Osteoblast (primary cell): ENCODE results near the gene EVI5L. TPM values are rescaled to one million over a fixed set of nuclear protein-coding genes. Genes with fewer than 3 reads are reported as not detected.

Source experiments
- DNase-seq: peaks from one replicate; pipeline ENCODE4 v3.0.0; 2011; ENCODE audit warnings: low spot score, mixed read lengths; ENCODE audit not compliant: insufficient read length; ENCODE audit errors: missing footprints
- H2AFZ ChIP-seq: 2 replicates; pipeline ENCODE4 v1.6.0; 2011; ENCODE audit warnings: mild to moderate bottlenecking, low read length
- H3K27ac ChIP-seq: 2 replicates; pipeline ENCODE4 v1.5.1; 2011; ENCODE audit warnings: mild to moderate bottlenecking, low read depth, low read length, moderate library complexity
- H3K27me3 ChIP-seq: 2 replicates; pipeline ENCODE4 v1.6.0; 2012; ENCODE audit warnings: mild to moderate bottlenecking, control low read depth, inconsistent platforms, low read length, moderate library complexity; ENCODE audit not compliant: insufficient read depth
- H3K36me3 ChIP-seq: 2 replicates; pipeline ENCODE4 v1.5.1; 2011; ENCODE audit warnings: mild to moderate bottlenecking, low read length, control low read depth, moderate library complexity; ENCODE audit not compliant: insufficient read depth
- H3K4me1 ChIP-seq: 2 replicates; pipeline ENCODE4 v1.5.1; 2011; ENCODE audit warnings: mild to moderate bottlenecking, low read length, control low read depth, moderate library complexity; ENCODE audit not compliant: insufficient read depth
- H3K4me2 ChIP-seq: 2 replicates; pipeline ENCODE4 v1.6.0; 2011; ENCODE audit warnings: mild to moderate bottlenecking, low read length; ENCODE audit not compliant: insufficient read depth
- H3K4me3 ChIP-seq: fragments of 200-600 bp; sonication (generic); 3 replicates; pipeline ENCODE4 v1.5.1; 2012; ENCODE audit warnings: mild to moderate bottlenecking, low read length, inconsistent platforms; ENCODE audit not compliant: insufficient read depth
- H3K79me2 ChIP-seq: 2 replicates; pipeline ENCODE4 v1.6.0; 2012; ENCODE audit warnings: mild to moderate bottlenecking, low read length, control low read depth, inconsistent platforms; ENCODE audit not compliant: insufficient read depth
- H3K9me3 ChIP-seq: 2 replicates; pipeline ENCODE4 v1.5.1; 2011; ENCODE audit warnings: low read depth, low read length, control low read depth
- H4K20me1 ChIP-seq: 2 replicates; pipeline ENCODE4 v1.6.0; 2012; ENCODE audit warnings: mild to moderate bottlenecking, low read length, control low read depth; ENCODE audit not compliant: insufficient read depth
- CTCF ChIP-seq: IDR thresholded peaks from 2 replicates; pipeline ENCODE4 v1.5.1; 2011; ENCODE audit warnings: mild to moderate bottlenecking, low read depth, low read length, moderate library complexity; ENCODE audit errors: extremely low read depth
- total RNA-seq: library from RNA; depleted of rRNA; stranded (reverse); fragments of >200 nt; gene quantifications from 2 replicates; pipeline ENCODE4 v1.2.3, GENCODE V29; 2012

Gene EVI5L
- total RNA-seq, 1 donor, result 26.1 TPM

DNA sequence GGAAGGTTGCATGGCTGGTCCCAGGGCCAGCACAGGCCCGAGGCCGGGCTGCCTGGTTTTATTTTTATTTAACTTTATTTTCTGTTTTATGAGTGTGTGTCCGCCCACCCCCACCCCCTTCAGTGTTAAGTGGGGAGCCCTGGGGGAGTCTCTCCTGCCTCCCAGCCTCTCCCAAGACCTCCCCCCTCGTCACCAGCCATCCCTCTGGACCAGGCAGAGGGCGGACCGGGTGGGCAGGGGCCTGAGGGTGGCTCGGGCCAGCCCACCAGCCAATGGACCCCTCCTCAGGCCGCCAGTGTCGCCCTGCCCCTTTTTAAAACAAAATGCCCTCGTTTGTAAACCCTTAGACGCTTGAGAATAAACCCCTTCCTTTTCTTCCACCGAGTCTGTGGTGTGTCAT, 84.1 kb downstream of the EVI5L start:
- Histone ChIP-seq H3K27me3 (peaks cover 26% of the 10 kb centered on the region), H3K27ac (no peak overlapping the region), H3K4me3 (no peak overlapping the region), H3K36me3 (peaks cover 14% of the 10 kb centered on the region), H3K79me2 (no peaks in the 10 kb centered on the region), H2AFZ (no peak overlapping the region), H3K4me1 (peaks cover 5% of the 10 kb centered on the region), H3K9me3 (no peaks in the 10 kb centered on the region), H3K4me2 (no peak overlapping the region), H4K20me1 (peaks cover 7% of the 10 kb centered on the region)
- no peak for TF ChIP-seq CTCF
- DNase-seq, result peak; percentile 94

Other genes with a start within 250 kb of the EVI5L start
- gene CAMSAP3, start 234.4 kb upstream of the EVI5L start, total RNA-seq, result not detected in 2 replicates
- 35.9 and 40.5 TPM in 2 replicates for gene XAB2, start 200.7 kb upstream of the EVI5L start, total RNA-seq
- gene PET100, start 200.4 kb upstream of the EVI5L start, total RNA-seq, result 9.0 and 9.4 TPM in 2 replicates
- not detected in 2 replicates for gene PCP2, start 196.5 kb upstream of the EVI5L start, total RNA-seq
- gene STXBP2, start 193.1 kb upstream of the EVI5L start, total RNA-seq, result 1.2 and 3.3 TPM in 2 replicates
- gene RETN, start 161.2 kb upstream of the EVI5L start, total RNA-seq, result not detected in 2 replicates
- not detected in 2 replicates for gene MCEMP1, start 153.1 kb upstream of the EVI5L start, total RNA-seq
- 23.3 and 26.4 TPM in 2 replicates for gene TRAPPC5, start 149.4 kb upstream of the EVI5L start, total RNA-seq
- not detected in 2 replicates for gene FCER2, start 128.1 kb upstream of the EVI5L start, total RNA-seq
- gene CLEC4G, start 98.1 kb upstream of the EVI5L start, total RNA-seq, result not detected in 2 replicates
- gene CD209, start 82.7 kb upstream of the EVI5L start, total RNA-seq, result not detected in 2 replicates
- gene CLEC4M, start 67.0 kb upstream of the EVI5L start, total RNA-seq, result not detected in 2 replicates
- under 0.01 TPM in 1 of 2 replicates, not detected in the other for gene PRR36, start 44.2 kb downstream of the EVI5L start, total RNA-seq
- gene LRRC8E, start 58.3 kb downstream of the EVI5L start, total RNA-seq, result 10.5 and 17.4 TPM in 2 replicates
- gene MAP2K7, start 73.7 kb downstream of the EVI5L start, total RNA-seq, result 12.4 and 14.8 TPM in 2 replicates
- gene TGFBR3L, start 84.6 kb downstream of the EVI5L start, total RNA-seq, result under 0.01 TPM in 1 of 2 replicates, not detected in the other
- gene SNAPC2, start 90.1 kb downstream of the EVI5L start, total RNA-seq, result 16.8 and 18.5 TPM in 2 replicates
- 1.5 and 2.5 TPM in 2 replicates for gene CTXN1, start 95.9 kb downstream of the EVI5L start, total RNA-seq
- 52.5 and 55.4 TPM in 2 replicates for gene TIMM44, start 113.4 kb downstream of the EVI5L start, total RNA-seq
- gene ELAVL1, start 175.4 kb downstream of the EVI5L start, total RNA-seq, result 23.0 and 25.7 TPM in 2 replicates
- not detected in 2 replicates for gene CCL25, start 222.5 kb downstream of the EVI5L start, total RNA-seq